Measurements from ENCODE around the gene MAMDC4.

DNA sequence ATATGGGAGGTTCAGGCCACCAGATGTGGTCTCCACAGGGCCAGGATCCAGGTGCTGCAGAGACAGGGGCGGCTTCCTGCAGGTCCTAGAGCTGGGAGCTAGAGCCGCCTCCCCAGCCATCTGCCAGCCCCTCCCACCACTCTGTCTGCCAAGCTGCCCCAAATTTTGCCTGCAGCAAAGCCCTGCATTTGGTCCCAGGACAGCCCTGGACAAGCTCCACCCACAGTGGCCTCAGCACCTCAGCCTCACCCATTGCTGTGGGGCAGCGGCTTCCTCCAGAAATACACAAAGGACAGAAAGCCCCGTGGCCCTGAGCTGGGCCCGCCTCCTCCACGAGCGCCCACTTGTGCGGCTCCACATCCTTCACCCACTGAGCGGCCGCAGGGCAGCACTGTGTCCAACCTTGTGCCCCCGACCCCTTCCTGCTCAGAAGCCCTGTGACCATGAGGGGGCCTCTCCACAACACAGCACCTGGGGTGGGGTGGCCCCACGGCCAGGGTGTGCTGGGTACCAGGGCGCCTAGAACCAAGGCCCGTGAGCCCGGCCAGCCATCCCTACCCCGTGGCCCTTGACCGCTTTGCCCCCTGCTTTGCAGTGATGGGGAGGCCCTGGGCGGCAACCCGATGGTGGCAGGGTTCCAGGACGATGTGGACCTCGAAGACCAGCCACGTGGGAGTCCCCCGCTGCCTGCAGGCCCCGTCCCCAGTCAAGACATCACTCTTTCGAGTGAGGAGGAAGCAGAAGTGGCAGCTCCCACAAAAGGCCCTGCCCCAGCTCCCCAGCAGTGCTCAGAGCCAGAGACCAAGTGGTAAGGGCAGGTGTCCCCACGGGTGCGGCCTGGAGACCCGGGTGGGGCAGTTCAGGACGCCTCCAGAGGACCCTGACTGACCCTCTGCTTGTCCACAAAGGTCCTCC lies 13.6 kb upstream of the MAMDC4 start:
- TF ChIP-seq, protein P1, sequence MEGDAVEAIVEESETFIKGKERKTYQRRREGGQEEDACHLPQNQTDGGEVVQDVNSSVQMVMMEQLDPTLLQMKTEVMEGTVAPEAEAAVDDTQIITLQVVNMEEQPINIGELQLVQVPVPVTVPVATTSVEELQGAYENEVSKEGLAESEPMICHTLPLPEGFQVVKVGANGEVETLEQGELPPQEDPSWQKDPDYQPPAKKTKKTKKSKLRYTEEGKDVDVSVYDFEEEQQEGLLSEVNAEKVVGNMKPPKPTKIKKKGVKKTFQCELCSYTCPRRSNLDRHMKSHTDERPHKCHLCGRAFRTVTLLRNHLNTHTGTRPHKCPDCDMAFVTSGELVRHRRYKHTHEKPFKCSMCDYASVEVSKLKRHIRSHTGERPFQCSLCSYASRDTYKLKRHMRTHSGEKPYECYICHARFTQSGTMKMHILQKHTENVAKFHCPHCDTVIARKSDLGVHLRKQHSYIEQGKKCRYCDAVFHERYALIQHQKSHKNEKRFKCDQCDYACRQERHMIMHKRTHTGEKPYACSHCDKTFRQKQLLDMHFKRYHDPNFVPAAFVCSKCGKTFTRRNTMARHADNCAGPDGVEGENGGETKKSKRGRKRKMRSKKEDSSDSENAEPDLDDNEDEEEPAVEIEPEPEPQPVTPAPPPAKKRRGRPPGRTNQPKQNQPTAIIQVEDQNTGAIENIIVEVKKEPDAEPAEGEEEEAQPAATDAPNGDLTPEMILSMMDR (IDR thresholded peaks at IDR 0.05; ENCODE audit: low read length), result no peak
- no peak for TF ChIP-seq EZH2 (IDR thresholded peaks at IDR 0.05; ENCODE audit: borderline replicate concordance, low read length)

Measured in OCI-LY1 (cell line).